ENCODE results near the gene VAPA.

VAPA gene

GRCh38 chr18:9931678-9932077, 17.9 kb downstream of the VAPA start:
- Histone ChIP-seq H4K20me1 (peaks cover 100% of the 10 kb centered on the region), H3K27ac (no peak overlapping the region), H3K9ac (no peak overlapping the region), H3K36me3 (peaks cover 45% of the 10 kb centered on the region), H3K4me1 (peaks cover 26% of the 10 kb centered on the region), H3K4me2 (no peak overlapping the region), H3K4me3 (no peak overlapping the region), H3K9me3 (no peaks in the 10 kb centered on the region), H3K27me3 (no peaks in the 10 kb centered on the region)
- TF ChIP-seq Cebpa-rat (IDR thresholded peaks at IDR 0.05), result peak; percentile 36; the same call in 1 of the 2 replicates

DNA sequence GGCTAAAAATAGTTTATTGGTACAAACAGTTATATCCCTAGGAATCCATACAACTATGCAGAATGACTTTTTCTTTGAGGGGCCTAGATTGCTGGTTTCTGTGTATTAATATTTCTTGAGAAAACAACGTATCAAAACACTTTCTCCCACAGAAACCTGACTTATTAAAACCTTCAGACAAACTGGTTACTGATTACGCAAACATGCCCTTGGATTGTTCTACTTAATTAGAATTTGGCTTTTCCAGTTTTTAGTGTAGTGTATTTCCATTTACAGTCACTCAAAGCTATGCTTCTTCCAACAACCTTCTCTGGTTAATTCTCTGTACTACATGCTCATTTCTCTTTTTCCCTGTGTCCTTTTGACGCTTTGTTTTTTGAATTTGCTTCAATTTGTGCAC, 20.0 kb downstream of the VAPA start:
- Histone ChIP-seq H3K4me3 (no peak overlapping the region), H3K4me1 (peaks cover 4% of the 10 kb centered on the region; the same call in 1 of the 2 replicates), H3K9me3 (no peaks in the 10 kb centered on the region), H3K4me2 (no peak overlapping the region), H3K27ac (no peak overlapping the region), H3K9ac (no peak overlapping the region), H3K27me3 (no peaks in the 10 kb centered on the region), H4K20me1 (peaks cover 99% of the 10 kb centered on the region), H3K36me3 (peaks cover 66% of the 10 kb centered on the region)
- no peak for TF ChIP-seq Cebpa-rat (IDR thresholded peaks at IDR 0.05)

- Histone ChIP-seq H3K4me1 (peaks cover under 1% of the 10 kb centered on the region; the same call in 1 of the 2 replicates), H3K27ac (no peak overlapping the region), H3K36me3 (peaks cover 70% of the 10 kb centered on the region), H3K4me2 (no peak overlapping the region), H3K9ac (no peak overlapping the region), H3K9me3 (no peaks in the 10 kb centered on the region), H3K27me3 (no peaks in the 10 kb centered on the region), H3K4me3 (no peak overlapping the region), H4K20me1 (peaks cover 99% of the 10 kb centered on the region)
- TF ChIP-seq Cebpa-rat (IDR thresholded peaks at IDR 0.05), result no peak
Observed at GRCh38 chr18:9934274-9934673, 20.5 kb downstream of the VAPA start.

DNA sequence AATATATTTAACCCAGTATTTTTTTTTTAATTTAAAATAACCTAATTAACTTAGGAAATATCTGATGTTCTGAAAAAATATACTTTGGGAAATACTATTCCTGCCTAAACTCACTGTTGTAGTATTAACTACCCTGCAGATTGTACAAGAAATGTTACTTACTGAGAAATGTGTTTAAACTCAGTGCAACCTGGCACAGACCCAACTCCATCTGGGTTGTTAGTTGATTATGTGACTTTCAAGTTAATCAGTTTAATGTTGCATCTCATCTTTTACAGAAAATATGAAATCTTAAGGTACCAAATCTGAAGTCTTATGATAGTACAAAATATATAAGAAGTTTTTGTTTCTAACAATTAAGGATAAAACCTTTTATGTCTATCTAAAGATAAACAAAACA, 27.3 kb downstream of the VAPA start:
- Histone ChIP-seq H3K9me3 (no peaks in the 10 kb centered on the region), H3K9ac (no peak overlapping the region), H3K4me2 (no peak overlapping the region), H4K20me1 (peaks cover 74% of the 10 kb centered on the region), H3K36me3 (peaks cover 73% of the 10 kb centered on the region), H3K27me3 (no peaks in the 10 kb centered on the region), H3K27ac (no peak overlapping the region), H3K4me3 (no peak overlapping the region), H3K4me1 (0 out of 2 replicates have a peak, but pooled peaks cover 4% of the 10 kb centered on the region)
- no peak for TF ChIP-seq Cebpa-rat (IDR thresholded peaks at IDR 0.05)

DNA sequence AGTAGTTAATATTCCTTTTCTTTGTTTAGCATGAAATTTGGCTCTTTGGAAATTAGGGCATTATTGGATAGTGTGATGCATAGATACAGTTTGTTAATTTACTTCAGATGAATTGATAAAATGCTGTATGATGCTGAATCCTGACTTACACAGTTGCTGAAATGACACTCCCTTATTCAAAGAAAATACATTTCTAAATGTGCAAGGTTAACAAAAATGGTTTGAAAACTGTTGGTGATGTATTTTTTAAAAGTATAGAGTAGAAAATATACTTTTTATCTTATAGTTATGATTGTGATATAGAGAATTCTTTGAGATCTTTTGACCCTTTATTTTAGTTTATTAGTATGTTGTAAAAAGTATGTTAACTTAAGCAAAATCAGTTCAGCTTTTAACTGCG, 27.8 kb downstream of the VAPA start:
- Histone ChIP-seq H3K27ac (no peak overlapping the region), H3K9me3 (no peaks in the 10 kb centered on the region), H3K4me1 (0 out of 2 replicates have a peak, but pooled peaks cover 4% of the 10 kb centered on the region), H4K20me1 (peaks cover 69% of the 10 kb centered on the region), H3K9ac (no peak overlapping the region), H3K27me3 (no peaks in the 10 kb centered on the region), H3K4me2 (no peak overlapping the region), H3K4me3 (no peak overlapping the region), H3K36me3 (peaks cover 73% of the 10 kb centered on the region)
- TF ChIP-seq Cebpa-rat (IDR thresholded peaks at IDR 0.05), result no peak

DNA sequence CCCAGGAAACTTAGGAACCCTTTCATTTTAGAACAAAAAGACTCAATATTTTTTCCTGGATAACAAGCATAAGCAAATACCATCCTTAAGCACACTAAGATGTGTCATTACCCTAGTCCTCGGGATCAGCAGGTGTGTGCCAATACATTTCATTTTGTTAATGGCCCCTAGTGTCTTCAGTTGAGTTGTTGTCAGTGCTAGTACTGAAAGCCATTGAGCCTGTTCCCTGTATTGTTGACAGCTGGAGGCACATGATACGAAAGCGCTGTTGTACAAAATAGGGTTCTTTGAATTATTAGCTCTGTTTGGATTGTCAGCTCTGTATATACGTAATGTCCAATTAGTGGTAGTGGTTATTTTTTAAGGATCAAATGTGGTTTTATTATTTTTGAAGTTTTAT, 29.5 kb downstream of the VAPA start:
- Histone ChIP-seq H3K27me3 (no peaks in the 10 kb centered on the region), H3K4me3 (no peak overlapping the region), H3K36me3 (peaks cover 69% of the 10 kb centered on the region), H3K4me1 (0 out of 2 replicates have a peak, but pooled peaks cover 4% of the 10 kb centered on the region), H3K27ac (no peak overlapping the region), H3K9me3 (no peaks in the 10 kb centered on the region), H4K20me1 (peaks cover 53% of the 10 kb centered on the region), H3K4me2 (no peak overlapping the region), H3K9ac (no peak overlapping the region)
- TF ChIP-seq Cebpa-rat (IDR thresholded peaks at IDR 0.05), result no peak

DNA sequence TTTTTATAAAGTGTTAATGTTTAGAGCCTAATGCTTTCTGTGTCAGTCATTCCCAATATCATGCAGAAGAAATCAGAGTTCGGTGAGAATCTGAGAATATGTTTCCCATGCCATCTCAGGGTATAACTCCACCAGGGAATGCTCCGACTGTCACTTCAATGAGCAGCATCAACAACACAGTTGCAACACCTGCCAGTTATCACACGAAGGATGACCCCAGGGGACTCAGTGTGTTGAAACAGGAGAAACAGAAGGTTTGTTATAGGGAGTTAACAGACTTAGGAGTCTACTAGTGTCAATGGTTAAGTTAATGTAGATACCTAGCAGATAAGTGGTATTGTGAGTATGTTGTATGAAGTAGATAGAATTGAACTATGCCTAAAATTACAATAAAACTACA, 31.0 kb downstream of the VAPA start:
- Histone ChIP-seq H3K4me1 (peaks cover 5% of the 10 kb centered on the region; the same call in 1 of the 2 replicates), H3K27ac (no peak overlapping the region), H3K27me3 (no peaks in the 10 kb centered on the region), H4K20me1 (peaks cover 44% of the 10 kb centered on the region), H3K9ac (no peak overlapping the region), H3K36me3 (peaks cover 59% of the 10 kb centered on the region), H3K4me3 (no peak overlapping the region), H3K9me3 (no peaks in the 10 kb centered on the region), H3K4me2 (no peak overlapping the region)
- no peak for TF ChIP-seq Cebpa-rat (IDR thresholded peaks at IDR 0.05)

DNA sequence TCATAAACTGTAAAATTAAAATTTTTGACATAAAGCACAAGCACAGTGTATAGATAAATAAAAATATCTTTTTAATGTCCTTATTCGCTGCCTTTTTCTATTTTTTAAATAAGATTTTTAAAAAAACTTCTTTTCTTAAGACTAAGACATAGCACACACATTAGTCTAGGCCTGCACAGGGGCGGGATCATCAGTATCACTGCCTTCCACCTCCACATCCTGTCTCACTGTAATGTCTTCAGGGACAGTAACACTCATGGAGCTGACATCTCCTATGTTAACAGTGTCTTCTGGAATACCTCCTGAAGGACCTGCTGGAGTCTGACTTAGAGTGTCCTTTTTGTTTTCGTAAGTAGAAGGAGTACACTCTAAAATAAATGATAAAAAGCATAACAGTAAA, 33.0 kb downstream of the VAPA start:
- Histone ChIP-seq H3K4me2 (no peak overlapping the region), H3K9me3 (no peaks in the 10 kb centered on the region), H3K27ac (no peak overlapping the region), H3K4me3 (no peak overlapping the region), H3K4me1 (peaks cover 10% of the 10 kb centered on the region; the same call in 1 of the 2 replicates), H3K9ac (no peak overlapping the region), H3K36me3 (peaks cover 64% of the 10 kb centered on the region), H3K27me3 (no peaks in the 10 kb centered on the region), H4K20me1 (peaks cover 51% of the 10 kb centered on the region)
- no peak for TF ChIP-seq Cebpa-rat (IDR thresholded peaks at IDR 0.05)

DNA sequence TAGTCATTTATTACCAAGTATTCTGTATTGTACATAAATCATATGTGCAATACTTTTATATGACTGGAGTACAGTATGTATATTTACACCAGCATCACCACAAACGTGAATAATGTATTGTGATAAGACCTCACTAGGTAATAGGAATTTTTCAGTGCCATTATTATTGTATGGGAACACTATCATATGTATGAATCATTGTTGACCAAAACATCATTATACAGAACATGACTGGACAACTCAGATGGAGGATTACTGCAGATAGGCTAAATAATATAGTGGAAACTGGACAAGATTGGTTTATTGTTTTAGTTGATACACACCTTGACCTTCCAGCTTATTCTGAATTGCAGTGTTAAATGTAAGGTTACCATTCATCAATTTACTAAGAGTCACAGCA, 33.4 kb downstream of the VAPA start:
- Histone ChIP-seq H3K4me2 (no peak overlapping the region), H3K9me3 (no peaks in the 10 kb centered on the region), H3K4me1 (peaks cover 10% of the 10 kb centered on the region; the same call in 1 of the 2 replicates), H3K9ac (no peak overlapping the region), H3K36me3 (peaks cover 68% of the 10 kb centered on the region), H3K27ac (no peak overlapping the region), H3K4me3 (no peak overlapping the region), H4K20me1 (peaks cover 51% of the 10 kb centered on the region), H3K27me3 (no peaks in the 10 kb centered on the region)
- TF ChIP-seq Cebpa-rat (IDR thresholded peaks at IDR 0.05), result no peak

DNA sequence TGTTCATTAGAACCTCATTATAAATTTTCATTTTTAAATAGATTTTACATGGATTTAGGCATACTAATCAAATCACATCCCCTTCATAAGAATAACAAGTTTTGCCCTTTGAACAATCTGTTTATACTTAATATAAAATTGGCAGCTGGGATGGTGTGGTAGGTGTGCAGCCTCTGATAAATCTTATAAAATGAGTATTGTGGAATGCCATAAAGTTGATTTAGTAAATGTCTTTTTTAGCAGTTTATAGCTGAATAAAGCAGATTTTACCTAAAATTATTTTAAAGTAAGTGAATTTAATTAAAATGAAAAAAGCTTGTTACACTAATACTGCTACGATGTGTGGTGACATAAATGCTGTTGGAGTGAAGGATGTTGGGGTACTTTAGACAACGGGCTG, 35.5 kb downstream of the VAPA start:
- Histone ChIP-seq H3K4me3 (no peak overlapping the region), H3K4me1 (peaks cover 10% of the 10 kb centered on the region; the same call in 1 of the 2 replicates), H3K27me3 (no peaks in the 10 kb centered on the region), H3K9ac (no peak overlapping the region), H4K20me1 (peaks cover 51% of the 10 kb centered on the region), H3K36me3 (peaks cover 74% of the 10 kb centered on the region), H3K27ac (no peak overlapping the region), H3K9me3 (no peaks in the 10 kb centered on the region), H3K4me2 (no peak overlapping the region)
- no peak for TF ChIP-seq Cebpa-rat (IDR thresholded peaks at IDR 0.05)

- H3K27ac ChIP-seq, result no peak overlapping the region
- H3K4me3 ChIP-seq, result no peak overlapping the region
- no peak overlapping the region for H3K4me2 ChIP-seq
- H3K36me3 ChIP-seq, result peaks cover 75% of the 10 kb centered on the region
- peaks cover 49% of the 10 kb centered on the region for H4K20me1 ChIP-seq
- H3K27me3 ChIP-seq, result no peaks in the 10 kb centered on the region
- no peaks in the 10 kb centered on the region for H3K9me3 ChIP-seq
- no peak overlapping the region for H3K9ac ChIP-seq
- peaks cover 7% of the 10 kb centered on the region; the same call in 1 of the 2 replicates for H3K4me1 ChIP-seq
- TF ChIP-seq Cebpa-rat (IDR thresholded peaks at IDR 0.05), result no peak
Observed at GRCh38 chr18:9949861-9950260, 36.0 kb downstream of the VAPA start.

All from BLaER1 (cell line).